Kidney (tissue), 14 donors: ENCODE measurements around the gene DAG1. TPM values are rescaled to one million over a fixed set of nuclear protein-coding genes. Genes with fewer than 3 reads are reported as not detected.
A peak's percentile ranks its signal among the peaks of the same experiment; 100 is the strongest.

Source experiments
- DNase-seq, 5 donors: peaks; one replicate each; pipeline ENCODE4 v3.0.0-alpha.2; 2013 to 2020
- FAIRE-seq: peaks from 2 replicates; lab custom pipeline; 2012; peaks lifted over from hg19 to GRCh38; lab: Jason Lieb, UNC
- H3K27ac ChIP-seq, 2 donors: one replicate each; pipeline ENCODE4 v1.7.0; 2013; ENCODE audit warnings: low read depth in 2 of 2, low read length in 2 of 2, inconsistent platforms in 1 of 2
- H3K27me3 ChIP-seq: one replicate; pipeline ENCODE4 v1.7.1; 2013; ENCODE audit warnings: low read length, inconsistent platforms; ENCODE audit not compliant: control insufficient read depth, insufficient read depth
- H3K36me3 ChIP-seq, 3 donors: one replicate each; pipeline versions ENCODE4 v1.7.0 to v1.7.1; 2013; ENCODE audit warnings: low read length in 3 of 3, control low read depth in 1 of 3, inconsistent platforms in 1 of 3; ENCODE audit not compliant: insufficient read depth in 3 of 3, control insufficient read depth in 2 of 3
- H3K4me1 ChIP-seq, 3 donors: one replicate each; pipeline versions ENCODE4 v1.7.0 to v1.7.1; 2013; ENCODE audit warnings: low read length in 3 of 3, inconsistent platforms in 1 of 3, low read depth in 1 of 3; ENCODE audit not compliant: control insufficient read depth in 2 of 3, insufficient read depth in 2 of 3
- H3K4me3 ChIP-seq, 3 donors: one replicate each; pipeline versions ENCODE4 v1.7.0 to v1.8.1; 2013; ENCODE audit warnings: low read length in 3 of 3, control low read depth in 1 of 3, inconsistent platforms in 1 of 3
- H3K9ac ChIP-seq, 3 donors: one replicate each; pipeline versions ENCODE4 v1.7.0 to v1.7.1; 2013; ENCODE audit warnings: low read length in 3 of 3, control low read depth in 1 of 3, inconsistent platforms in 1 of 3
- H3K9me3 ChIP-seq, 3 donors: one replicate each; pipeline versions ENCODE4 v1.7.0 to v1.7.1; 2013; ENCODE audit warnings: low read length in 3 of 3, control low read depth in 1 of 3, inconsistent platforms in 1 of 3; ENCODE audit not compliant: control insufficient read depth in 2 of 3, insufficient read depth in 1 of 3
- intact Hi-C: fragments of 100-400 bp; cut with DNase I; formaldehyde crosslinking; loops from one replicate; pipeline ENCODE4 v1.11.1; 2022
- polyA plus RNA-seq: library from polyadenylated mRNA; stranded (reverse); fragments of 350-450 nt; fragmentation: Illumina TruSeq; extraction: RNeasy Lipid Tissue Mini Kit (QIAGEN cat#74804); gene quantifications from one replicate; pipeline ENCODE4 v1.2.3, GENCODE V29; 2014; ENCODE audit warnings: low read depth, low replicate concordance; ENCODE audit not compliant: insufficient read depth
- total RNA-seq: library from RNA; stranded (reverse); fragmentation: NEBNext Ultra II Directional; extraction: Animal tissue kit (Norgen Biotek cat#: 25700); gene quantifications from one replicate; pipeline ENCODE4 v1.2.1, GENCODE V29; 2021
- TF ChIP-seq, protein P1 (sequence below): IDR thresholded peaks from 3 replicates; pipeline ENCODE4 v1.5.1; 2012; ENCODE audit warnings: mild to moderate bottlenecking, moderate library complexity, borderline replicate concordance; ENCODE audit not compliant: insufficient read depth; ENCODE audit errors: extremely low read depth
- donor health status: control.
- donor health status: control.
- donor health status: control.
- donor health status: control.
- donor health status: control.
- donor health status: DM: yes; HTN: yes; CAD: no.
- donor health status: Normal renal cell carcinoma (clear cell type).

DAG1 gene
- total and polyA plus RNA-seq, 2 donors from 2014 or later = 40.4 to 122 TPM

GRCh38 chr3:49476563-49476962 lies 6.5 kb downstream of the DAG1 start:
- no peak for FAIRE-seq
- TF ChIP-seq, protein P1, sequence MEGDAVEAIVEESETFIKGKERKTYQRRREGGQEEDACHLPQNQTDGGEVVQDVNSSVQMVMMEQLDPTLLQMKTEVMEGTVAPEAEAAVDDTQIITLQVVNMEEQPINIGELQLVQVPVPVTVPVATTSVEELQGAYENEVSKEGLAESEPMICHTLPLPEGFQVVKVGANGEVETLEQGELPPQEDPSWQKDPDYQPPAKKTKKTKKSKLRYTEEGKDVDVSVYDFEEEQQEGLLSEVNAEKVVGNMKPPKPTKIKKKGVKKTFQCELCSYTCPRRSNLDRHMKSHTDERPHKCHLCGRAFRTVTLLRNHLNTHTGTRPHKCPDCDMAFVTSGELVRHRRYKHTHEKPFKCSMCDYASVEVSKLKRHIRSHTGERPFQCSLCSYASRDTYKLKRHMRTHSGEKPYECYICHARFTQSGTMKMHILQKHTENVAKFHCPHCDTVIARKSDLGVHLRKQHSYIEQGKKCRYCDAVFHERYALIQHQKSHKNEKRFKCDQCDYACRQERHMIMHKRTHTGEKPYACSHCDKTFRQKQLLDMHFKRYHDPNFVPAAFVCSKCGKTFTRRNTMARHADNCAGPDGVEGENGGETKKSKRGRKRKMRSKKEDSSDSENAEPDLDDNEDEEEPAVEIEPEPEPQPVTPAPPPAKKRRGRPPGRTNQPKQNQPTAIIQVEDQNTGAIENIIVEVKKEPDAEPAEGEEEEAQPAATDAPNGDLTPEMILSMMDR = no peak

GRCh38 chr3:49482766-49483165 lies 12.7 kb downstream of the DAG1 start:
- FAIRE-seq = no peak
- intact Hi-C loops = no loop called here
- H3K4me3 ChIP-seq = no peak overlapping the region
- DNase-seq = no peak
- no peaks in the 10 kb centered on the region for H3K36me3 ChIP-seq
- no peak overlapping the region for H3K27ac ChIP-seq
- TF ChIP-seq, protein P1 = no peak
- no peak overlapping the region for H3K9ac ChIP-seq
- H3K9me3 ChIP-seq = no peaks in the 10 kb centered on the region
- H3K27me3 ChIP-seq = no peaks in the 10 kb centered on the region
- H3K4me1 ChIP-seq = peaks cover 0 to 9% (median 0%) of the 10 kb centered on the region in 3 donors

More at GRCh38 chr3:49476563-49476962, 6.5 kb downstream of the DAG1 start:
- H3K4me3 ChIP-seq = no peak overlapping the region
- DNase-seq = no peak
- H3K9me3 ChIP-seq = no peaks in the 10 kb centered on the region
- peaks cover 0 to 7% (median 3%) of the 10 kb centered on the region in 3 donors for H3K4me1 ChIP-seq
- no peaks in the 10 kb centered on the region for H3K27me3 ChIP-seq
- H3K27ac ChIP-seq = no peak overlapping the region
- intact Hi-C loops = no loop called here
- H3K36me3 ChIP-seq = peaks cover 0 to 3% (median 0%) of the 10 kb centered on the region in 3 donors
- H3K9ac ChIP-seq = no peak overlapping the region

DNA sequence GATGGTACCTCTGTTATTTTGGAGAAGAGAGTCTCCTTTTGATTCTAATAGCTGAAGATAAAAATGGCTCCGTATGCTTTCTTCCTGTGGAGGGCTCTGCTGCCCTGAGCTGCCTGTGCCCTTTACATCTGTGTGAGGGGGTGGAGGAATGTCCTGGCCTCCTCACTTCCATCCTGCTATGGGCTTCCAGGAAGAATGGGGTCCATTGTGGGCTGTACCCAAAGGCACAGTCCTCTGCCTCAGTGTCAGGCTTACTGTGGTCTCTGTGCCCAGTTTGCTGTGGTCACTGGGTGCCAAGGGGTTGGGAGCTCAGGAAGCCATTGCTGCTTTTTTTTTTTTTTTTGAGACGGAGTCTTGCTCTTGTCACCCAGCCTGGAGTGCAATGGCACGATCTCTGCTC lies 14.4 kb downstream of the DAG1 start:
- no peaks in the 10 kb centered on the region for H3K36me3 ChIP-seq
- FAIRE-seq = no peak
- peak in 1 of 5 donors; percentile 16 for DNase-seq
- no peak overlapping the region for H3K9ac ChIP-seq
- no peaks in the 10 kb centered on the region for H3K27me3 ChIP-seq
- no peak overlapping the region for H3K27ac ChIP-seq
- no peaks in the 10 kb centered on the region for H3K9me3 ChIP-seq
- H3K4me1 ChIP-seq = peaks cover 0 to 9% (median 0%) of the 10 kb centered on the region in 3 donors
- intact Hi-C loops = no loop called here
- no peak overlapping the region for H3K4me3 ChIP-seq
- TF ChIP-seq, protein P1 = no peak

GRCh38 chr3:49489247-49489646 lies 19.2 kb downstream of the DAG1 start:
- peaks cover 0 to 10% (median 6%) of the 10 kb centered on the region in 3 donors for H3K4me1 ChIP-seq
- intact Hi-C loops = no loop called here
- DNase-seq = no peak

More at GRCh38 chr3:49489247-49489646, 19.2 kb downstream of the DAG1 start:
- H3K9me3 ChIP-seq = no peaks in the 10 kb centered on the region
- H3K27ac ChIP-seq = no peak overlapping the region
- no peak for FAIRE-seq
- TF ChIP-seq, protein P1 = no peak
- H3K9ac ChIP-seq = no peak overlapping the region
- no peak overlapping the region for H3K4me3 ChIP-seq
- H3K36me3 ChIP-seq = peaks cover 0 to 2% (median 0%) of the 10 kb centered on the region in 3 donors
- H3K27me3 ChIP-seq = no peaks in the 10 kb centered on the region
